ACC112 (cell line): ENCODE measurements around the gene TSPAN8.
"Not testable (repeated sequence)": the region's sequence is repeated elsewhere in the genome, so short reads cannot be mapped to it uniquely, and the experiment has no call there.

Experiments
- H2AFZ ChIP-seq: fragments of 200-600 bp; sonication (generic); one replicate; pipeline ENCODE4 v1.6.0; 2017; ENCODE audit warnings: antibody characterized with exemption, low read length; ENCODE audit not compliant: unreplicated experiment
- H3K27ac ChIP-seq: fragments of 200-600 bp; sonication (generic); 2 replicates; pipeline ENCODE4 v1.5.1; 2014; ENCODE audit warnings: low read depth, mild to moderate bottlenecking, antibody characterized with exemption, low read length, moderate library complexity
- H3K27me3 ChIP-seq: fragments of 200-600 bp; sonication (generic); 2 replicates; pipeline ENCODE4 v1.6.1; 2014; ENCODE audit warnings: mild to moderate bottlenecking, antibody characterized with exemption, low read length, moderate library complexity, mixed read lengths; ENCODE audit not compliant: insufficient read depth
- H3K36me3 ChIP-seq: fragments of 200-600 bp; sonication (generic); 2 replicates; pipeline ENCODE4 v1.6.1; 2016; ENCODE audit warnings: mild to moderate bottlenecking, antibody characterized with exemption, low read length, moderate library complexity, mixed read lengths; ENCODE audit not compliant: insufficient read depth
- H3K4me1 ChIP-seq: fragments of 200-600 bp; sonication (generic); one replicate; pipeline ENCODE4 v1.6.1; 2016; ENCODE audit warnings: low read length, mixed read lengths; ENCODE audit not compliant: insufficient read depth, unreplicated experiment, control insufficient read depth
- H3K4me3 ChIP-seq: fragments of 200-600 bp; sonication (generic); 2 replicates; pipeline ENCODE4 v1.5.1; 2014; ENCODE audit warnings: mild to moderate bottlenecking, low read depth, low read length
- H3K79me2 ChIP-seq: fragments of 200-600 bp; sonication (generic); one replicate; pipeline ENCODE4 v1.6.0; 2016; ENCODE audit warnings: low read length; ENCODE audit not compliant: control insufficient read depth, unreplicated experiment, insufficient read depth

Gene TSPAN8

GRCh38 chr12:71128191-71128788, 29.5 kb downstream of the TSPAN8 start:
- no peaks in the 10 kb centered on the region for H3K4me1 ChIP-seq
- no peak overlapping the region for H2AFZ ChIP-seq
- H3K36me3 ChIP-seq: no peaks in the 10 kb centered on the region
- no peaks in the 10 kb centered on the region for H3K27me3 ChIP-seq
- H3K27ac ChIP-seq: no peak overlapping the region
- H3K79me2 ChIP-seq: no peaks in the 10 kb centered on the region
- H3K4me3 ChIP-seq: no peak overlapping the region

GRCh38 chr12:71125949-71126348, 31.9 kb downstream of the TSPAN8 start:
- Histone ChIP-seq H3K79me2 (no peaks in the 10 kb centered on the region), H3K36me3 (no peaks in the 10 kb centered on the region), H3K27me3 (no peaks in the 10 kb centered on the region), H2AFZ (no peak overlapping the region), H3K4me1 (no peaks in the 10 kb centered on the region), H3K4me3 (no peak overlapping the region), H3K27ac (no peak overlapping the region)

- no peaks in the 10 kb centered on the region for H3K79me2 ChIP-seq
- no peaks in the 10 kb centered on the region for H3K4me1 ChIP-seq
- H3K27me3 ChIP-seq: no peaks in the 10 kb centered on the region
- no peak overlapping the region for H3K4me3 ChIP-seq
- H3K36me3 ChIP-seq: no peaks in the 10 kb centered on the region
- H3K27ac ChIP-seq: no peak overlapping the region
- H2AFZ ChIP-seq: no peak overlapping the region
Measured at GRCh38 chr12:71125515-71125914, 32.3 kb downstream of the TSPAN8 start.

GRCh38 chr12:71124835-71125460, 32.9 kb downstream of the TSPAN8 start:
- H3K4me3 ChIP-seq: no peak overlapping the region
- no peak overlapping the region for H3K27ac ChIP-seq
- H2AFZ ChIP-seq: no peak overlapping the region
- no peaks in the 10 kb centered on the region for H3K27me3 ChIP-seq
- no peaks in the 10 kb centered on the region for H3K79me2 ChIP-seq
- no peaks in the 10 kb centered on the region for H3K36me3 ChIP-seq
- H3K4me1 ChIP-seq: no peaks in the 10 kb centered on the region

- not testable (repeated sequence) for H3K36me3 ChIP-seq, H3K4me1 ChIP-seq, H2AFZ ChIP-seq, H3K27me3 ChIP-seq, H3K79me2 ChIP-seq, H3K27ac ChIP-seq, H3K4me3 ChIP-seq
Measured at GRCh38 chr12:71113148-71113547, 44.7 kb downstream of the TSPAN8 start.

- Histone ChIP-seq H3K79me2 (no peaks in the 10 kb centered on the region), H3K27me3 (no peaks in the 10 kb centered on the region), H2AFZ (no peak overlapping the region), H3K4me3 (no peak overlapping the region), H3K4me1 (no peaks in the 10 kb centered on the region), H3K27ac (no peak overlapping the region), H3K36me3 (no peaks in the 10 kb centered on the region)
Measured at GRCh38 chr12:71109834-71110233, 48.0 kb downstream of the TSPAN8 start.

- Histone ChIP-seq H3K79me2 (no peaks in the 10 kb centered on the region), H2AFZ (no peak overlapping the region), H3K27ac (no peak overlapping the region), H3K4me1 (no peaks in the 10 kb centered on the region), H3K36me3 (no peaks in the 10 kb centered on the region), H3K4me3 (no peak overlapping the region), H3K27me3 (no peaks in the 10 kb centered on the region)
Measured at GRCh38 chr12:71108355-71108754, 49.4 kb downstream of the TSPAN8 start.

- no peaks in the 10 kb centered on the region for H3K36me3 ChIP-seq
- no peak overlapping the region; the same call in 1 of the 2 replicates for H3K27ac ChIP-seq
- H3K4me3 ChIP-seq: no peak overlapping the region
- no peak overlapping the region for H2AFZ ChIP-seq
- no peaks in the 10 kb centered on the region for H3K79me2 ChIP-seq
- no peaks in the 10 kb centered on the region for H3K27me3 ChIP-seq
- no peaks in the 10 kb centered on the region for H3K4me1 ChIP-seq
Measured at GRCh38 chr12:71107936-71108335, 49.9 kb downstream of the TSPAN8 start.

GRCh38 chr12:71105956-71106355, 51.8 kb downstream of the TSPAN8 start:
- Histone ChIP-seq H2AFZ (no peak overlapping the region), H3K36me3 (no peaks in the 10 kb centered on the region), H3K4me1 (no peaks in the 10 kb centered on the region), H3K27ac (no peak overlapping the region), H3K79me2 (no peaks in the 10 kb centered on the region), H3K4me3 (no peak overlapping the region), H3K27me3 (no peaks in the 10 kb centered on the region)

GRCh38 chr12:71092290-71092689, 65.5 kb downstream of the TSPAN8 start:
- no peaks in the 10 kb centered on the region for H3K4me1 ChIP-seq
- H3K27ac ChIP-seq: no peak overlapping the region
- H3K27me3 ChIP-seq: no peaks in the 10 kb centered on the region
- no peak overlapping the region for H3K4me3 ChIP-seq
- H3K36me3 ChIP-seq: no peaks in the 10 kb centered on the region
- no peaks in the 10 kb centered on the region for H3K79me2 ChIP-seq
- no peak overlapping the region for H2AFZ ChIP-seq

GRCh38 chr12:71090971-71091370, 66.8 kb downstream of the TSPAN8 start:
- Histone ChIP-seq H3K27ac (no peak overlapping the region), H3K36me3 (no peaks in the 10 kb centered on the region), H3K79me2 (no peaks in the 10 kb centered on the region), H3K4me1 (no peaks in the 10 kb centered on the region), H3K27me3 (no peaks in the 10 kb centered on the region), H2AFZ (no peak overlapping the region), H3K4me3 (no peak overlapping the region)
